ENCODE results near the gene SPDYE16. TPM values are rescaled to one million over a fixed set of nuclear protein-coding genes. Genes with fewer than 3 reads are reported as not detected.
"Not testable (repeated sequence)": the region's sequence is repeated elsewhere in the genome, so short reads cannot be mapped to it uniquely, and the experiment has no call there.

The SPDYE16 gene
- total RNA-seq, 1 donor from 2014 or later, result not detected

DNA sequence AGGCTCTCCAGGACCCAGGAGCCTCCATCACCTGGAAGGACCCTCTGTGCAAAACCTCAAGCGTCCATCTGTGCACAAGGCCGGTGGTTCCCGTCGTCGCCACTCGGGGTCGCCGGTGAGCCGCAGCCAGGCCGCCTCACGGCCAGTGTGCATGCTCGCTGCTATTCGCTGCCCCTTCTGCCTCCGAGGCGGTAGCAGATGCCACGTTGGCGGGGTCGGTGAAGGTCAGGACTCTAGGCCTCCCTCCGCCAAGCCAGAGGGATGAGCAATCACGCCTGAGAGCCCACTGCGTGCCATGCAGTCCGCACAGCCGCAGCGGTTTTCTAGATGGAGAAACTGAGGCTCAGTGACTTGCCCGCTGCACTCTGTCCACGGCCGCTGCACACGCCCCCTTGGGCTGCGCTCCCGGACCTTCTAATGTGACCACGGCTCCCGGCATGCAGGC is 27.1 kb downstream of the SPDYE16 start:
- no peak for FAIRE-seq
- TF ChIP-seq, protein P1, sequence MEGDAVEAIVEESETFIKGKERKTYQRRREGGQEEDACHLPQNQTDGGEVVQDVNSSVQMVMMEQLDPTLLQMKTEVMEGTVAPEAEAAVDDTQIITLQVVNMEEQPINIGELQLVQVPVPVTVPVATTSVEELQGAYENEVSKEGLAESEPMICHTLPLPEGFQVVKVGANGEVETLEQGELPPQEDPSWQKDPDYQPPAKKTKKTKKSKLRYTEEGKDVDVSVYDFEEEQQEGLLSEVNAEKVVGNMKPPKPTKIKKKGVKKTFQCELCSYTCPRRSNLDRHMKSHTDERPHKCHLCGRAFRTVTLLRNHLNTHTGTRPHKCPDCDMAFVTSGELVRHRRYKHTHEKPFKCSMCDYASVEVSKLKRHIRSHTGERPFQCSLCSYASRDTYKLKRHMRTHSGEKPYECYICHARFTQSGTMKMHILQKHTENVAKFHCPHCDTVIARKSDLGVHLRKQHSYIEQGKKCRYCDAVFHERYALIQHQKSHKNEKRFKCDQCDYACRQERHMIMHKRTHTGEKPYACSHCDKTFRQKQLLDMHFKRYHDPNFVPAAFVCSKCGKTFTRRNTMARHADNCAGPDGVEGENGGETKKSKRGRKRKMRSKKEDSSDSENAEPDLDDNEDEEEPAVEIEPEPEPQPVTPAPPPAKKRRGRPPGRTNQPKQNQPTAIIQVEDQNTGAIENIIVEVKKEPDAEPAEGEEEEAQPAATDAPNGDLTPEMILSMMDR (IDR thresholded peaks at IDR 0.05; ENCODE audit: insufficient read depth, low read length, severe bottlenecking), result peak; percentile 99
- Histone ChIP-seq H3K36me3 (ENCODE audit: control insufficient read depth, insufficient read depth, low read length) (no peaks in the 10 kb centered on the region), H3K27me3 (ENCODE audit: control insufficient read depth, insufficient read depth, low read length) (no peaks in the 10 kb centered on the region), H3K4me3 (ENCODE audit: low read depth, low read length) (no peak overlapping the region)
- DNase-seq (ENCODE audit: low read depth), result peak; percentile 27

DNA sequence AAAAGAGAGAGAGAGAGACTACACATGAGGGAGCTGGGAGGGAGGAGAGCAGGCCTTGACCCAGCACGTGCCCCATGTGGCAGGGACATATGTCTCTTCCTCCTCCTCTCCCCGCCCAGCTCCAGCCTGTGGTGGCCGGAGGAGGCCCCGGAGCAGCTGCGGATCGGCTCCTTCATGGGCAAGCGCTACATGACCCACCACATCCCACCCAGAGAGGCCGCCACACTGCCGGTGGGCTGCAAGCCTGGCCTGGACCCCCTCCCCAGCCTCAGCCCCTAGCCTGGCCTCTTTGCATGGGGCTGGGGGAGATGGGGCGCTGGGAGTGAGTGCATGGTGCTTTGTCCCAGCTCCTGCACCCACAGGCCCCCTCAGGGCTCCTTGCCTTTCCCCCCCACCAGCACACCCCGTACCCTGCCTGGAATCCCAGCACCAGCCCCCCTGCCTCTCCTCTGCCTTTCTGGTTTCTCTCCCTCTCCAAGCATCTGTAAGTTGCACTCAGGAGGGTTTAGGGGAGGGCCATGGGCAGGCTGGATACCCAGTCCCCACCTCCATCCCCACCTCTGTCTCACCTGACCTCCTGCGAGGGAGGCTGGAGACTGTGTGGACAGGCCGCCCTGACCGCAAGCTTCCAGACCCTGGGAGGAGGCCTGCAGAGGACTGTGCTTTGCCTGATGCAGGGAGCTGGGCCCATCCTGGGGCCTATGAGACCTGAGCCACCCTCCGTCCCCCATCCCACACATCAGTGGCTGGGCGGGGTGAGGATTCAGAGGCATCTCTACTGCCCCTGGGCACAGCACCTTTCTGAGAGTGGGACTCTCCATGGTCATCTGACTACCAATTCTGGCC is 27.9 kb downstream of the SPDYE16 start:
- FAIRE-seq (no peak), DNase-seq (ENCODE audit: low read depth) (no peak)
- Histone ChIP-seq H3K27me3 (ENCODE audit: control insufficient read depth, insufficient read depth, low read length) (no peaks in the 10 kb centered on the region), H3K4me3 (ENCODE audit: low read depth, low read length) (no peak overlapping the region), H3K36me3 (ENCODE audit: control insufficient read depth, insufficient read depth, low read length) (no peaks in the 10 kb centered on the region)
- TF ChIP-seq, protein P1 (IDR thresholded peaks at IDR 0.05; ENCODE audit: insufficient read depth, low read length, severe bottlenecking), result no peak

DNA sequence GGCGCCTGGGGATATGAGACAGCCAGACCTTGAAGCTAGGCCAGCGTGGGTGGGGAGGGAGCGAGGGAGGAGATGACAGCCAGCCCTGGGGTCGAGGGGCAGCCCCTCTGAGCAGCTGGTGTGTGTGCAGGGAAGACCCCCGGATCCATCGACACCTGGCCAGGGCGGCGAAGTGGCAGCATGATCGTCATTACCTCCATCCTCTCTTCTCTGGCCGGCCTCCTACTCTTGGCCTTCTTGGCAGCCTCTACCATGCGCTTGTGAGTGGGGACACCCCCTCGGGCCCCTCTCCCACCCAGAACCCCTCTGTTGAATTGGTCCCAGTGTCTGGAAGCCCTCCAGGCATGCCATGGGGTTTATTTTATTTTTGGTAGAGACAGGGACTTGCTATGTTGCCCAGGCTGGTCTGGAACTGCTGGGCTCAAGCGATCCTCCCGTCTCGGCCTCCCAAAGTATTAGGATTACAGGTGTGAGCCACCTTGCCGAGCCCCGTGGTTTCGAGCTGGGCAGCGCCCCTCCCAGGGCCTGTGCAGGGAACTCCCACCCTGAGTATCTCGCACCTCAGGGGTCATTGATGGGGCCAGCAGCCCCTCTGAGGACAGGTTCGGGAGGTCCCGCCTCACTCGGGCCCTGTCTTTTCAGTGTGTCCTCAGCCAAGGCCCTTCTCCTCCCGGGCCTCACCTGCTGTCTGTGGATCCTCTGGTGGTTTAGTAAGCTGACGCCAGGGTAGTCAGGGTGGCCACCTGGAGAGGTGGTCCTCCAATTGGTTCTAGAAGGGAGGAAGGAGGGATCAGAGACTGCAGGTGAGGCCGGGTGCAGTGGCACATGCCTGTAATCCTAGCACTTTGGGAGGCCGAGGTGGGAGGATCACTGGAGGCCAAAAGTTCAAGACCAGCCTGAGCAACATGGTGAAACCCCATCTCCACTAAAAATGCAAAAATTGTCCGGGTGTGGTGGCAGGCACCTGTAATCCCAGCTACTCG is 29.0 kb downstream of the SPDYE16 start:
- FAIRE-seq, result no peak

DNA sequence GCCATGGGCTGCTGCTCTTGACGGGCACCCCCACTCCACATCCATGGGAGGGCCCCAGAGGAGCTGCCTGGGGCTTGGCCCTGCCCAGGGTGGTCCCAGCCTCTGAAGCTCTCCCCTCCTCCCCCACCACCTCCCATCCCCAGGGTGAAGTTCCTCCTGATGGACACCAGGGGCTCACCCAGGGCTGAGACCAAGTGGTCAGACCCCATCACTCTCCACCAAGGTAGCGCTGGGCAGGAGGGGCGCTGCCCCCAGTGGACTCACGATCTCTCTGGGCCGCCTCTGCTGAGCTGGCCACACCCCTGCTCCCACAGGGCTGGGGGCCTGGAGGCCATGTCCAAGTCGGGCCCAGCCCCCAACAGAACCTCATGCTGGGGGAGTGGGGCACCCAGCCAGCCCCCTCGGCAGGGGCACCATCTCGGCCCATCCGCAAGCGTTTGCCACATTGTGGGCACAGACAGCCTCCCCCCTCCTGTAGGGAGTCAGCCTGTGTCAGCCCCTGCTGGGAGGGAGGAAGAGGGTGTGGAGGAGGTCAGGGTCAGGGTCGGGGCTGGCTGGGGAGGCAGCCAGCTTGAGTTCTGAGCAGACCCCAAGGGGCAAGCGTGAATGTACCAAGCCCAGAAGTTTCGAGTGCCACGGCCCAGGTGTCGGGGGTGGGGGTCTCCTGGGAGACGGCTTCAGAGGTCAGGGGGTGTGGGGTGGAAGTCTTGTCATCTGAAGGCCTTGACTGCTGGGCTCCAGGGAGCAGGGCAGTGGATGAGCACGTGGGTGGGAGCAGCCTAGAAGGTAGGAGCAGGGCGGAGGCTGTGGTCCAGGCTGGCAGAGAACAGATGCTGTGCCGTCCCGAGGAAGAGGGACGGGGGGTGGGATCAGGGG is 29.9 kb downstream of the SPDYE16 start:
- no peaks in the 10 kb centered on the region for H3K27me3 ChIP-seq (ENCODE audit: control insufficient read depth, insufficient read depth, low read length)
- DNase-seq (ENCODE audit: low read depth) (no peak), FAIRE-seq (no peak)
- TF ChIP-seq, protein P1 (IDR thresholded peaks at IDR 0.05; ENCODE audit: insufficient read depth, low read length, severe bottlenecking), result peak; percentile 39
- H3K36me3 ChIP-seq (ENCODE audit: control insufficient read depth, insufficient read depth, low read length), result no peaks in the 10 kb centered on the region
- no peak overlapping the region for H3K4me3 ChIP-seq (ENCODE audit: low read depth, low read length)

More for the DNA sequence above, 29.0 kb downstream of the SPDYE16 start:
- TF ChIP-seq, protein P1 (IDR thresholded peaks at IDR 0.05; ENCODE audit: insufficient read depth, low read length, severe bottlenecking), result no peak
- DNase-seq (ENCODE audit: low read depth), result no peak
- Histone ChIP-seq H3K4me3 (ENCODE audit: low read depth, low read length) (no peak overlapping the region), H3K27me3 (ENCODE audit: control insufficient read depth, insufficient read depth, low read length) (no peaks in the 10 kb centered on the region), H3K36me3 (ENCODE audit: control insufficient read depth, insufficient read depth, low read length) (no peaks in the 10 kb centered on the region)

DNA sequence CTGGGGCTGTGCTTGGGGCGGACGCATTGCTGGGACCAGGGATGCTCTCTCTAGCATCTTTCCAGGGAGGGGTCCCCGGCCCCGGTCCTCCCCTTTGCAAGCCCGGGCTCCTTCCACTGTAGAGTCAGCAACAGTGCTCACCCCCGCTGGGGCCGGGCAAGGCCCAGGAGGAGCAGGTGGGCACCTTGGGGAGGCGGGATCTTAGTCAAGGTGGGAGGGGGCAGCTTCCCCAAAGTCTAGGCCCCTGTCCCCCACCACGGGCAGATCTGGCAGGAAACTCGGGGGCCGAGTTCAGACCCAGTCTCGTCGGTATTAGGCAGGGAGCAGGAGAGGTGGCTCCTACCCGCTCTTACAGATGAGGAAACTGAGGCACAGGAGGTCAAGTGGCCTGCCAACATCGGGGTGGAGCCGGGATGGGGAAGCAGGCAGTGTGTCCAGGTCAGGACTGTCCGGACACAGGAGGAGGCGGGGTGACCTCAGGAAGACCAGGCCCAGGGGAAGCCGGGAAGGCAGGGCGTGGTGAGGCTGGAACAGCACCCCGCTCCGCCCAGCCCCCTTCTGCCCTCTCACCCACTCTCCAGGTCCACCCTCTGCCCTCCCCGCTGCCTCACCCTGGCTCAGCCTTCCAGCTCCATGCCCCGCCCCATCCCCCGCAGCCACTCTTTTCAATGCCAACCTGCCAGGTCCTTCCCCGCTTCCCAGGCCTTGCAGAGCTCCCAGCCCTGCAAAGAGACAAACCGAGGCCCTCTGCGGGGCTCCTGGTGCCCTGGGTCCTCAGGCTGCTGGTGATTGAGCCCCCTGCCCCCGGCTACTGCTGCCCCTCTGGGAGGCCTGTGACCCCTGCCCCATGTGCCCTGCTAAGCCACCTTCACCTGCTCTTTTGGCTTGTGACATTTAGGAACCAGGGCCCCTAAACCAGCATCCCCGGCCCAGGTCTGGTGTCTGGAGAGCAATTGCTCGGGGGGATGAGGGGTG is 30.9 kb downstream of the SPDYE16 start:
- not testable (repeated sequence) for DNase-seq (ENCODE audit: low read depth); H3K36me3 ChIP-seq (ENCODE audit: control insufficient read depth, insufficient read depth, low read length); H3K27me3 ChIP-seq (ENCODE audit: control insufficient read depth, insufficient read depth, low read length); H3K4me3 ChIP-seq (ENCODE audit: low read depth, low read length)
- FAIRE-seq, result peak; percentile 89

DNA sequence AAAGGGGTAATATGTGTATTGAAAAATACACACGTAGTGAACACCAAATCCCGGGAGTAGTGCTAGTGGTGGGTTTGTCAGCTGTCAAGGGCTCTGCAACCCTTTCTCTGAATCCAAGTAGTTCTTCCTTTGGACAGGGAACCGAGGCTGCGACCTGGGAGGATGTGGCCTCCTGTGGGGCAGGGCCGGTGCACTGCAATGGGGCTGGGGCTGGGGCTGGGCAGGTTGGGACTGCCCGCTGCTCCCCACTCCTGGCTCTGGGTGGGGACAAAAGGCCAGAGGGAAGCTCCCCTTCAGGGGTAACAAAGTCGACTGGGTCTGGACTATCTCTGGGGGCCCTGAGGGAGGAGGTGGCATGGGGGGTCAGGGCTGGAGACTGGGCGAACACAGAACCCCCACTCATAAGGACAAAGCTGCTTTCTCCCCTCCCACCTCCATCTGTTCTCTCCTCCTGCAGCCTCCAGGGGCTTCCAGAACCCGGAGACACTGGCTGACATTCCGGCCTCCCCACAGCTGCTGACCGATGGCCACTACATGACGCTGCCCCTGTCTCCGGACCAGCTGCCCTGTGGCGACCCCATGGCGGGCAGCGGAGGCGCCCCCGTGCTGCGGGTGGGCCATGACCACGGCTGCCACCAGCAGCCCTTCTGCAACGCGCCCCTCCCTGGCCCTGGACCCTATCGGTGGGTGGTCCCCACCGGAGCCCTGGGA is 31.7 kb downstream of the SPDYE16 start:
- FAIRE-seq; DNase-seq (ENCODE audit: low read depth); H3K27me3 ChIP-seq (ENCODE audit: control insufficient read depth, insufficient read depth, low read length); H3K4me3 ChIP-seq (ENCODE audit: low read depth, low read length); H3K36me3 ChIP-seq (ENCODE audit: control insufficient read depth, insufficient read depth, low read length): not testable (repeated sequence)
